ENCODE measurements around the gene UGGT1. TPM values are rescaled to one million over a fixed set of nuclear protein-coding genes. Genes with fewer than 3 reads are reported as not detected.

The UGGT1 gene
- polyA plus RNA-seq, 2 donors = 4.2 to 6.0 TPM

DNA sequence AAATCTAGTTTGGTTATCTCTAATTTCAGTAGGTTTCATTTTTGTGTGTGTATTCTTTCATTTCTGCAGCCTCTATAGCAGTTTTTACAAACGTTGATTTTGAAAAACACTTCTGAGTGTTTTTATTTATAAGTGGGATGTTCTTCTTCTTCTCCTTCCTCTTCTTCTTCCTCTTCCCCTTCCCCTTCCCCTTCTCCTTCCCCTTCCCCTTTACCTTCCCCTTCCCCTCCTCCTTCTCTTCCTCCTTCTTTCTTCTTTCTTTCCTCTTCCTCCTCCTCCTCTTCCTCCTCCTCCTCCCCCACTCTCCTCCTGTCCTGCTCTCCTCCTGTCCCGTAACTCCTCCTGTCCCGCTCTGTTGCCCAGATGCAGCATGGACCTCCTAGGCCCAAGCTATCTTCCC is 4.2 kb downstream of the UGGT1 start:
- 42 to 51% methylated on average over 3 of the region's 3 CpGs for WGBS, 2 donors
- no peaks in the 10 kb centered on the region for H3K4me1 ChIP-seq (ENCODE audit: control insufficient read depth in 2 of 2, insufficient read depth in 2 of 2, low read length in 1 of 2)

DNA sequence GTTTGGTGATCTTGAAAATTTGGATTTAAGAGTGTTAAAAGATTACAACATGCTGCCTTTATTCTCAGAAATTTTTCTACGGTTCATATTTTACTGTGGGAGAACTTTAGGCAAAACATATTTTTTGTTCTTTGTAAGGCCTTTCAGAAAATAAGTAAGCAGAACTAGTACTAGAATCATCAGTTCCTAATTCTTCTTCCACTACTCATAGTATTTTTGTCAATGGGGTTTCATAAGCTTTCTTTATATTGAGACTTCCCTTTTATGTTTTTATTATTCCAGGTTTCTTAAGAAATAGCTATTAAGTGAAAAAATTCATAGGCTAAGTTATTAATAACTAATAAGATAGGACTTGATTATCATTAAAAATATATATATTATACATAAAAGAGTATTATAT is 12.4 kb downstream of the UGGT1 start:
- H3K4me1 ChIP-seq (ENCODE audit: control insufficient read depth in 2 of 2, insufficient read depth in 2 of 2, low read length in 1 of 2) = no peaks in the 10 kb centered on the region
- H3K9me3 ChIP-seq (ENCODE audit: control insufficient read depth in 2 of 2, insufficient read depth in 1 of 2, low read depth in 1 of 2, low read length in 1 of 2) = no peaks in the 10 kb centered on the region
- H3K27ac ChIP-seq (ENCODE audit: low read depth in 2 of 2, low read length in 1 of 2) = no peak overlapping the region
- no peaks in the 10 kb centered on the region for H3K36me3 ChIP-seq (ENCODE audit: control insufficient read depth in 2 of 2, insufficient read depth in 2 of 2, low read length in 1 of 2)
- H3K4me3 ChIP-seq (ENCODE audit: low read depth in 1 of 2, low read length in 2 of 2) = no peak overlapping the region
- H3K27me3 ChIP-seq (ENCODE audit: control insufficient read depth in 1 of 2, insufficient read depth in 2 of 2, low read length in 2 of 2) = no peaks in the 10 kb centered on the region
- WGBS, 2 donors = 78 to 89% methylated on average over 1 of the region's 1 CpG

More for the DNA sequence above, 4.2 kb downstream of the UGGT1 start:
- Histone ChIP-seq H3K36me3 (ENCODE audit: control insufficient read depth in 2 of 2, insufficient read depth in 2 of 2, low read length in 1 of 2) (peaks cover 0 to 6% of the 10 kb centered on the region in 2 donors), H3K9me3 (ENCODE audit: control insufficient read depth in 2 of 2, insufficient read depth in 1 of 2, low read depth in 1 of 2, low read length in 1 of 2) (no peaks in the 10 kb centered on the region), H3K27ac (ENCODE audit: low read depth in 2 of 2, low read length in 1 of 2) (no peak overlapping the region), H3K27me3 (ENCODE audit: control insufficient read depth in 1 of 2, insufficient read depth in 2 of 2, low read length in 2 of 2) (no peaks in the 10 kb centered on the region), H3K4me3 (ENCODE audit: low read depth in 1 of 2, low read length in 2 of 2) (no peak overlapping the region)

DNA sequence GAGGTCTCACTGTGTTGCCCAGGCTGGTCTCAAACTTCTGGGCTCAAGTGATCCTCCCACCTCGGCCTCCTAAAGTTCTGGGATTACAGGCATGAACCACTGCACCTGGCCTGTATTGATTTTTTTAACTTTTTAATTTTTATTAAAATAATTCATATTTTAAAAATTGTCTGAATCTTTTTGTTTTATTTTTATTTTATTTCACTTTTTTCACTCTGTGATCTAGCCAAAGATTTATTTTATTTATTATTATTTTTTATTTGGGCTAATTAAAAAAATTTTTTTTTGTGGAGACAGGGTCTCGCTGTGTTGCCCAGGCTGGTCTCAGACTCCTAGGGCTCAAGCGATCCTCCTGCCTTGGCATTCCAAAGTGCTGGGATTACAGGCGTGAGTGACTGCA is 14.1 kb downstream of the UGGT1 start:
- H3K27ac ChIP-seq (ENCODE audit: low read depth in 2 of 2, low read length in 1 of 2) = no peak overlapping the region
- WGBS, 2 donors = 95 to 98% methylated on average over 4 of the region's 4 CpGs
- no peaks in the 10 kb centered on the region for H3K4me1 ChIP-seq (ENCODE audit: control insufficient read depth in 2 of 2, insufficient read depth in 2 of 2, low read length in 1 of 2)
- no peaks in the 10 kb centered on the region for H3K9me3 ChIP-seq (ENCODE audit: control insufficient read depth in 2 of 2, insufficient read depth in 1 of 2, low read depth in 1 of 2, low read length in 1 of 2)
- no peak overlapping the region for H3K4me3 ChIP-seq (ENCODE audit: low read depth in 1 of 2, low read length in 2 of 2)
- H3K27me3 ChIP-seq (ENCODE audit: control insufficient read depth in 1 of 2, insufficient read depth in 2 of 2, low read length in 2 of 2) = no peaks in the 10 kb centered on the region
- H3K36me3 ChIP-seq (ENCODE audit: control insufficient read depth in 2 of 2, insufficient read depth in 2 of 2, low read length in 1 of 2) = peaks cover under 1% of the 10 kb centered on the region in 2 donors

DNA sequence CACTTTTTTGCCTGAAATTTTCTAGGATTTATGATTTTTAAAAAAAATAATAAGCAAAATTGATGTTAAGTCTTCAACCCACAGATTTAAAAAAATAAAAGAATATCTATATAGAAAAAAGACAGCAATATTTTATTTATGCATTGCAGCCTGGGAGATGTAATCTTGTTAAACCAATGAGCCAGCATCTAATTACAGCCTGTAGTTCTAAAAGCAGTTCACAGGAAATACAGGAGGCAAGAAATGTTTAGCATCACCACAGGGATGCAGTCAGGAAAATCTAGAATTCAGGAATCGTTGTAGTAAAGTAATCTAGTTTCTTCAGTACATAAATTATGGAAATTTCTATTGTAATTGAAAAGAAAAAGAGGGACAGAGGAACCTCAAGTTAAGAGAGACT is 17.2 kb downstream of the UGGT1 start:
- Histone ChIP-seq H3K36me3 (ENCODE audit: control insufficient read depth in 2 of 2, insufficient read depth in 2 of 2, low read length in 1 of 2) (peaks cover 6 to 7% of the 10 kb centered on the region in 2 donors), H3K27me3 (ENCODE audit: control insufficient read depth in 1 of 2, insufficient read depth in 2 of 2, low read length in 2 of 2) (no peaks in the 10 kb centered on the region), H3K9me3 (ENCODE audit: control insufficient read depth in 2 of 2, insufficient read depth in 1 of 2, low read depth in 1 of 2, low read length in 1 of 2) (no peaks in the 10 kb centered on the region), H3K4me1 (ENCODE audit: control insufficient read depth in 2 of 2, insufficient read depth in 2 of 2, low read length in 1 of 2) (no peaks in the 10 kb centered on the region), H3K27ac (ENCODE audit: low read depth in 2 of 2, low read length in 1 of 2) (no peak overlapping the region), H3K4me3 (ENCODE audit: low read depth in 1 of 2, low read length in 2 of 2) (no peak overlapping the region)
- 67 to 88% methylated on average over 1 of the region's 1 CpG for whole genome bisulfite sequencing, 2 donors

DNA sequence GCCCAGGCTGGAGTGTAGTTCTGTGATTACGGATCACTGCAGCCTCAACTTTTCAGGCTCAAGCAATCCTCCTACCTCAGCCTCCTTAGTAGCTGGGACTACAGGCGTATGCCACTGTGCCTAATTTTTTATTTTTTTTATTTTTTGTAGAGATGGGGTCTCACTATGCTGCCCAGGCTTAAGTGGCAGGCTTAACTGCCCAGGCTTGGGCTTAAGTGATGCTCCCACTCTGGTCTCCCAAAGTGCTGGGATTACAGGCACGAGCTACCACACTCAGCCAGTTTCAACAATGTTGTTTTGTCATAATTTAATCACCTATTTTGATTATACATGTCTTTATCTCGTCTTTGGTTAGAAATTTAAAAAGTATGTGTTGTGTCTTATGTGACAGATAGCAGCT is 18.2 kb downstream of the UGGT1 start:
- H3K27me3 ChIP-seq (ENCODE audit: control insufficient read depth in 1 of 2, insufficient read depth in 2 of 2, low read length in 2 of 2) = no peaks in the 10 kb centered on the region
- no peak overlapping the region for H3K27ac ChIP-seq (ENCODE audit: low read depth in 2 of 2, low read length in 1 of 2)
- peaks cover 6 to 9% of the 10 kb centered on the region in 2 donors for H3K36me3 ChIP-seq (ENCODE audit: control insufficient read depth in 2 of 2, insufficient read depth in 2 of 2, low read length in 1 of 2)
- H3K4me1 ChIP-seq (ENCODE audit: control insufficient read depth in 2 of 2, insufficient read depth in 2 of 2, low read length in 1 of 2) = no peaks in the 10 kb centered on the region
- H3K4me3 ChIP-seq (ENCODE audit: low read depth in 1 of 2, low read length in 2 of 2) = no peak overlapping the region
- H3K9me3 ChIP-seq (ENCODE audit: control insufficient read depth in 2 of 2, insufficient read depth in 1 of 2, low read depth in 1 of 2, low read length in 1 of 2) = no peaks in the 10 kb centered on the region
- WGBS, 2 donors = 91 to 93% methylated on average over 4 of the region's 4 CpGs

DNA sequence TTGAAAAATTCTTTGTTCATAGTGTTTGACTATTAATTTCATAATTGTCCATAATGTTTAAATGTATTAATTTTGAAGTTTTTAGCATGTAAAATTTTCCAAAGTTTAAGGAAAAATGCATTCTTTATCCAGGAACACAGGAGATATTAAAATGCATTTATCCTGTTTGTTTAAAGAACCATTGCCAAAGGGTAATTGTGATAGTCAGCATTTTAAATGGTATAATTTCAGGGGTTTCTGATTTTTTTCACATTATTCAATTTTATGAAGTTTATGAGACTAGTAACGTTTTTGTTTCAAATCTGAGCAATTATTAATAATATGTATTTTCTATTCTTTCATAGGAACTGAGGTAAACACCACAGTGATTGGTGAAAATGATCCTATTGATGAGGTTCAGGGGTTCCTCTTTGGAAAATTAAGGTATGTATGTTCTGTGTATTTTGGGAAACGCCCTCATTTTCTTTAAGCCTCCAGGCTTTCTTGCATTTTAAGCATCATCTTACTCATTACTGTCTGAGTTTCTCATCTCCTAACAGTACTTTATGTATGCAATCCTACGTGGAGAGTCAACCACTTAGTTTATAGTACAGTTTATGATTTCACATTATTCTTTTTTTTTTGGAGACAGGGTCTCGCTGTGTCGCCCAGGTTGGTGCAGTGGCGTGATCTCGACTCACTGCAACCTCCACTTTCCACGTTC is 25.1 kb downstream of the UGGT1 start:
- Histone ChIP-seq H3K4me1 (ENCODE audit: control insufficient read depth in 2 of 2, insufficient read depth in 2 of 2, low read length in 1 of 2) (no peaks in the 10 kb centered on the region), H3K9me3 (ENCODE audit: control insufficient read depth in 2 of 2, insufficient read depth in 1 of 2, low read depth in 1 of 2, low read length in 1 of 2) (no peaks in the 10 kb centered on the region), H3K4me3 (ENCODE audit: low read depth in 1 of 2, low read length in 2 of 2) (no peak overlapping the region), H3K27ac (ENCODE audit: low read depth in 2 of 2, low read length in 1 of 2) (no peak overlapping the region), H3K27me3 (ENCODE audit: control insufficient read depth in 1 of 2, insufficient read depth in 2 of 2, low read length in 2 of 2) (no peaks in the 10 kb centered on the region), H3K36me3 (ENCODE audit: control insufficient read depth in 2 of 2, insufficient read depth in 2 of 2, low read length in 1 of 2) (peaks cover 6 to 10% of the 10 kb centered on the region in 2 donors)
- 84 to 85% methylated on average over 8 of the region's 8 CpGs for WGBS, 2 donors

DNA sequence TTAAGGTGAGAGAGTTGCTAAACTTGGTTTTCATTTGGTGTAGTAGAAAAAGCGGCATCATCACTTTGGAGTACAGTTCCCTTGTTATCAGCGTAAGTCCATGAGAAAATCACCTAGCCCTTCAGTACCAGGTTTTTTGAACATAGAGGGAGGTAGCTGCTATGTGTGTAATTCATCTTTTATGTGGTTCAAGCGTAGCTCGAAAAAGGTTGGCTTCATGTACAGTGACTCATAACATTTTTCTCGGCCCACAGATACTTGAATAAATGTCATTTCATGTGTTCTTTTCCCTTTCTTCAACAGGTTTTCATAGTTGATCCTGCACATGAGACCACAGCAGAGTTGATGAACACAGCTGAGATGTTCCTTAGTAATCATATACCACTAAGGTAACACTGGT is 43.6 kb downstream of the UGGT1 start:
- Histone ChIP-seq H3K4me1 (ENCODE audit: control insufficient read depth in 2 of 2, insufficient read depth in 2 of 2, low read length in 1 of 2) (no peaks in the 10 kb centered on the region), H3K27ac (ENCODE audit: low read depth in 2 of 2, low read length in 1 of 2) (no peak overlapping the region), H3K9me3 (ENCODE audit: control insufficient read depth in 2 of 2, insufficient read depth in 1 of 2, low read depth in 1 of 2, low read length in 1 of 2) (no peaks in the 10 kb centered on the region), H3K36me3 (ENCODE audit: control insufficient read depth in 2 of 2, insufficient read depth in 2 of 2, low read length in 1 of 2) (peaks cover 19 to 24% of the 10 kb centered on the region in 2 donors), H3K27me3 (ENCODE audit: control insufficient read depth in 1 of 2, insufficient read depth in 2 of 2, low read length in 2 of 2) (no peaks in the 10 kb centered on the region), H3K4me3 (ENCODE audit: low read depth in 1 of 2, low read length in 2 of 2) (no peak overlapping the region)
- WGBS, 2 donors = 86 to 94% methylated on average over 5 of the region's 5 CpGs

DNA sequence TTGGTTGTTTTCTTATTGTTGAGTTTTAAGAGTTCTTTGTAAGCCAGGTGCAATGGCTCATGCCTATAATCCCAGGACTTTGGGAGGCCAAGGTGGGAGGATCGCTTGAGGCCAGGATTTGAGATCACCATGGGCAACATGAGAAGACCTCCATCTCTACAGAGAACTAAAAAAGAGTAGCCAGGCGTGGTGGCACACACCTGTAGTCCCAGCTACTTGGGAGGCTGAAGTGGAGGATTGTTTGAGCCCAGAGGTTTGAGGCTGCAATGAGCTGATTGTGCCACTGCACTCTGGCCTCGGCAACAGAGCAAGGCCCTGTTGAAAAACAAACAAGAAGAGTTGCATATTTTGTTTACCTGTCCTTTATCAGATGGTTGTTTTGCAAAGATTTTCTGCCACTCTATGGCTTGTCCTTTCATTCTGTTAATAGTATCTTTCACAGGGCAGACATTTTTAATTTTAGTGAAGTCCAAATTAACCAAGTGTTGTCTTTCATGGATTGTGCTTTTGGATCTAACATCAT is 46.2 kb downstream of the UGGT1 start:
- H3K9me3 ChIP-seq (ENCODE audit: control insufficient read depth in 2 of 2, insufficient read depth in 1 of 2, low read depth in 1 of 2, low read length in 1 of 2) = no peaks in the 10 kb centered on the region
- no peaks in the 10 kb centered on the region for H3K4me1 ChIP-seq (ENCODE audit: control insufficient read depth in 2 of 2, insufficient read depth in 2 of 2, low read length in 1 of 2)
- H3K36me3 ChIP-seq (ENCODE audit: control insufficient read depth in 2 of 2, insufficient read depth in 2 of 2, low read length in 1 of 2) = peaks cover 24 to 29% of the 10 kb centered on the region in 2 donors
- H3K27me3 ChIP-seq (ENCODE audit: control insufficient read depth in 1 of 2, insufficient read depth in 2 of 2, low read length in 2 of 2) = no peaks in the 10 kb centered on the region
- no peak overlapping the region for H3K27ac ChIP-seq (ENCODE audit: low read depth in 2 of 2, low read length in 1 of 2)
- 95 to 96% methylated on average over 3 of the region's 3 CpGs for WGBS, 2 donors
- no peak overlapping the region for H3K4me3 ChIP-seq (ENCODE audit: low read depth in 1 of 2, low read length in 2 of 2)

DNA sequence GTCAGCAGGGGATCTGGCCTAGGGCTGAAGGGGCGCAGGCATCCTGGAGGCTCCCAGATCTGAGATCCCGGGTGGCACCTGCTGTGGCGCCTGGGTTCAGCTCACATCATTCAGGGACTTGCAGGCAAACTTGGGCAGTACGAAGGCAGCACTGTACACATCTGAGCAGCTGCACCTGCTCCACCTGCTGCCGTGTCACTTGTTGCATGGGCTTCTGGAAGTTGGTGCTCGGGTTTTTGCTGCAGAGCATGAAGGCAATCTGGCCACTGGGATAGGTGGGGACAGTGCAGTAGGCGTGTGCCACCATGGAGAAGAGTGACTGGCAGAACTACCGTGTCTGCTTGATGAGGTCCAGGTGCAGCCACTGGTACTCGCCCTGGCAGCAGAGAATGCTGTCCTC is 48.6 kb downstream of the UGGT1 start:
- H3K4me1 ChIP-seq (ENCODE audit: control insufficient read depth in 2 of 2, insufficient read depth in 2 of 2, low read length in 1 of 2) = no peaks in the 10 kb centered on the region
- H3K27me3 ChIP-seq (ENCODE audit: control insufficient read depth in 1 of 2, insufficient read depth in 2 of 2, low read length in 2 of 2) = no peaks in the 10 kb centered on the region
- H3K4me3 ChIP-seq (ENCODE audit: low read depth in 1 of 2, low read length in 2 of 2) = no peak overlapping the region
- peaks cover 14 to 23% of the 10 kb centered on the region in 2 donors for H3K36me3 ChIP-seq (ENCODE audit: control insufficient read depth in 2 of 2, insufficient read depth in 2 of 2, low read length in 1 of 2)
- H3K9me3 ChIP-seq (ENCODE audit: control insufficient read depth in 2 of 2, insufficient read depth in 1 of 2, low read depth in 1 of 2, low read length in 1 of 2) = no peaks in the 10 kb centered on the region
- 95 to 96% methylated on average over 9 of the region's 9 CpGs for WGBS, 2 donors
- no peak overlapping the region for H3K27ac ChIP-seq (ENCODE audit: low read depth in 2 of 2, low read length in 1 of 2)

DNA sequence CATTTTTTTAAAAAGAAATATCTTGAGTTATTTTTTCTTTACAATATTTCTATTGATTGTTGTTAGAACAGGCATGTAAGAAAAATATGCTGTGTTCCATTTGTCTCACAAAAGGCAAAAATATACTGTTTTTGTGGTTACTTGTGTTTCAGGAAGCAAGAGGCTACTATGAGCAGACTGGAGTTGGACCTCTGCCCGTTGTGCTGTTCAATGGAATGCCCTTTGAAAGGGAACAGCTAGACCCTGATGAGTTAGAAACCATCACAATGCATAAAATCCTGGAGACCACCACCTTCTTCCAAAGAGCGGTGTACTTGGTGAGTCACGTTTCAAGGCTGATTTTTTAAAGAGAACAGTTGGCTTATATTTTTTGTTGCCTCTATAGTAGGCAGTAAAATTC is 54.7 kb downstream of the UGGT1 start:
- no peak overlapping the region for H3K4me3 ChIP-seq (ENCODE audit: low read depth in 1 of 2, low read length in 2 of 2)
- H3K36me3 ChIP-seq (ENCODE audit: control insufficient read depth in 2 of 2, insufficient read depth in 2 of 2, low read length in 1 of 2) = peaks cover 5 to 12% of the 10 kb centered on the region in 2 donors
- no peaks in the 10 kb centered on the region for H3K4me1 ChIP-seq (ENCODE audit: control insufficient read depth in 2 of 2, insufficient read depth in 2 of 2, low read length in 1 of 2)
- no peak overlapping the region for H3K27ac ChIP-seq (ENCODE audit: low read depth in 2 of 2, low read length in 1 of 2)
- H3K9me3 ChIP-seq (ENCODE audit: control insufficient read depth in 2 of 2, insufficient read depth in 1 of 2, low read depth in 1 of 2, low read length in 1 of 2) = no peaks in the 10 kb centered on the region
- no peaks in the 10 kb centered on the region for H3K27me3 ChIP-seq (ENCODE audit: control insufficient read depth in 1 of 2, insufficient read depth in 2 of 2, low read length in 2 of 2)
- WGBS, 2 donors = 89 to 91% methylated on average over 3 of the region's 3 CpGs
